GM13976 (cell line): ENCODE results near the gene PTPN12.

Experiments
- DNase-seq: peaks from one replicate; pipeline ENCODE4 v3.0.0; 2012; ENCODE audit warnings: low spot score
- CTCF ChIP-seq: IDR thresholded peaks from 2 replicates; pipeline ENCODE4 v1.5.1; 2012; ENCODE audit warnings: borderline replicate concordance, mild to moderate bottlenecking; ENCODE audit not compliant: insufficient read depth; ENCODE audit errors: extremely low read depth, missing control alignments, control extremely low read depth
- in situ Hi-C: fragments of 300-500 bp; cut with MboI; formaldehyde crosslinking; loops from one replicate; pipeline ENCODE4 v1.12.0; 2022; ENCODE audit warnings: low sequenced_read_pairs, mixed read lengths, inconsistent platforms; ENCODE audit not compliant: unreplicated experiment

Gene PTPN12

DNA sequence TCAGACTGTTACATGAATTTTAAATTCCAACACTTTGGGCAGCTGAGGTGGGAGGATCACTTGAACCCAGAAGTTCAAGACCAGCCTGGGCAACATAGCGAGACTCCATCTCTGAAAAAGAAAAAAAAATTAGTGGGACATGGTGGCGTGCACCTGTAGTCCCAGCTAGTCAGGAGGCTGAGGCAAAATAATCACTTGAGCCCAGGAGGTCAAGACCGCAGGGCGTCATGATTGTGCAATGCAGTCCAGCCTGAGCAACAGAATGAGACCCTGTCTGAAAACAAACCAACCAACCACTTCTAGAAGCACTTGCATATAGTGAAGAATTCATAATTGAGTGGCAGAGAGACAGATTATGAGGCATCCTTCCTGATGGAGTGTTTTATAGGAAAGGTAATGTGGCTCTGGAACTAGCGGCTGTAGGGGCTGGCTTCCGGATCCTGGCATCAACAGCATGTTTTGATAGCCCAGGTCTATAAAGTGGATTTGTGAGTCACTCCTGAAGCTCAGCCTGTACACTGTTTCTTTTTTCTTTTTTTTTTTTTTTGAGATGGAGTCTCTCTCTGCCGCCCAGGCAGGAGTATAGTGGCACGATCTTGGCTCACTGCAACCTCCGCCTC lies 118.9 kb downstream of the PTPN12 start:
- TF ChIP-seq CTCF: no peak
- no peak for DNase-seq
- in situ Hi-C loops: loop anchor here (5.0 to 25.0 kb wide), 3 partner anchors 101 to 381 kb away; no protein-coding TSS in a partner anchor

DNA sequence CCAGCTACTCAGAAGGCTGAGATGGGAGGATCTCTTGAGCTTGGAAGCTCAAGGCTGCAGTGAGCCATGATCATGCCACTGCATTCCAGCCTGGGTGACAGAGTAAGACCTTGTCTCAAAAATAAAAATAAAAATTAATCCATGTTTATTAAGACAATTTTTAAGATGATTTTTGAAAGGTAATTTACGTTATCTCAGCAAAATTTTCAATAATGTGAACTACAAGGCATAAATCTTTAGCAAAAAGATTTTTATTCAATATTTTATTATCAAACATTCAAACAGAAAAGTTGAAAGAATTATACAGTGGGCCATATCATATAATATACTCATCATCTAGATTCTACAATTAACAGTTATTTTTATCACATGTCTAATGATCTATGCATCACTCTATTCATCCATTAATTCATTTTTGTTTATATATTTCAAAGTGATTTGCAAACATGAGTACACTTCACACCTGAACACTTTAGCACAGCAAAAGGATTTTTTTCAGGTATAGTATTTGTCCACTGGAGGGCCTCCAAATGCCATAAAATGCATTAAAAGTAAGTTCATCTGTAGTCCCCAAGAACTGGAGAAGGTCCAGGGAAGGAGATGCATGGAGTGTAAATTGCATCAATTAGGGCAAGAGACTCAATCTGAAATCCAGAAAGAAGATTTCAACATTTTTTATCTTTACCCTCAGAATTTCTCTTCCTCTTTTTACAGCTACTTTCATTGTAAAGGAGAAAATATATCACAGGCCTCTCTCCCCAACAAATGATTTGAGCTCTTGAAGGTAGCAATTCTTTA lies 120.5 kb downstream of the PTPN12 start:
- DNase-seq: peak; percentile 58
- peak; percentile 27 for TF ChIP-seq CTCF
- in situ Hi-C loops: loop anchor here (5.0 to 25.0 kb wide), 3 partner anchors 100 to 380 kb away; no protein-coding TSS in a partner anchor

- no peak for TF ChIP-seq CTCF
- no peak for DNase-seq
- in situ Hi-C loops: loop anchor here (5.0 to 25.0 kb wide), 3 partner anchors 98 to 378 kb away; no protein-coding TSS in a partner anchor
Measured at GRCh38 chr7:77658928-77659327, 121.8 kb downstream of the PTPN12 start.

GRCh38 chr7:77661816-77662215 lies 124.7 kb downstream of the PTPN12 start:
- no peak for DNase-seq
- in situ Hi-C loops: loop anchor here (25.0 kb wide), 2 partner anchors 275 to 375 kb away; no protein-coding TSS in a partner anchor
- TF ChIP-seq CTCF: no peak

GRCh38 chr7:77662869-77663268 lies 125.8 kb downstream of the PTPN12 start:
- no peak for TF ChIP-seq CTCF
- in situ Hi-C loops: loop anchor here (25.0 kb wide), 2 partner anchors 274 to 374 kb away; no protein-coding TSS in a partner anchor
- DNase-seq: no peak

GRCh38 chr7:77664715-77665114 lies 127.6 kb downstream of the PTPN12 start:
- no peak for DNase-seq
- in situ Hi-C loops: loop anchor here (25.0 kb wide), 2 partner anchors 273 to 373 kb away; no protein-coding TSS in a partner anchor
- TF ChIP-seq CTCF: no peak
